Osteoblast (primary cell): ENCODE data around the gene CARMIL1. TPM values are rescaled to one million over a fixed set of nuclear protein-coding genes. Genes with fewer than 3 reads are reported as not detected.

ENCODE experiments used
- DNase-seq: peaks from one replicate; pipeline ENCODE4 v3.0.0; 2011; ENCODE audit warnings: low spot score, mixed read lengths; ENCODE audit not compliant: insufficient read length; ENCODE audit errors: missing footprints
- H2AFZ ChIP-seq: 2 replicates; pipeline ENCODE4 v1.6.0; 2011; ENCODE audit warnings: mild to moderate bottlenecking, low read length
- H3K27ac ChIP-seq: 2 replicates; pipeline ENCODE4 v1.5.1; 2011; ENCODE audit warnings: mild to moderate bottlenecking, low read depth, low read length, moderate library complexity
- H3K27me3 ChIP-seq: 2 replicates; pipeline ENCODE4 v1.6.0; 2012; ENCODE audit warnings: mild to moderate bottlenecking, control low read depth, inconsistent platforms, low read length, moderate library complexity; ENCODE audit not compliant: insufficient read depth
- H3K36me3 ChIP-seq: 2 replicates; pipeline ENCODE4 v1.5.1; 2011; ENCODE audit warnings: mild to moderate bottlenecking, low read length, control low read depth, moderate library complexity; ENCODE audit not compliant: insufficient read depth
- H3K4me1 ChIP-seq: 2 replicates; pipeline ENCODE4 v1.5.1; 2011; ENCODE audit warnings: mild to moderate bottlenecking, low read length, control low read depth, moderate library complexity; ENCODE audit not compliant: insufficient read depth
- H3K4me2 ChIP-seq: 2 replicates; pipeline ENCODE4 v1.6.0; 2011; ENCODE audit warnings: mild to moderate bottlenecking, low read length; ENCODE audit not compliant: insufficient read depth
- H3K4me3 ChIP-seq: fragments of 200-600 bp; sonication (generic); 3 replicates; pipeline ENCODE4 v1.5.1; 2012; ENCODE audit warnings: mild to moderate bottlenecking, low read length, inconsistent platforms; ENCODE audit not compliant: insufficient read depth
- H3K79me2 ChIP-seq: 2 replicates; pipeline ENCODE4 v1.6.0; 2012; ENCODE audit warnings: mild to moderate bottlenecking, low read length, control low read depth, inconsistent platforms; ENCODE audit not compliant: insufficient read depth
- H3K9me3 ChIP-seq: 2 replicates; pipeline ENCODE4 v1.5.1; 2011; ENCODE audit warnings: low read depth, low read length, control low read depth
- H4K20me1 ChIP-seq: 2 replicates; pipeline ENCODE4 v1.6.0; 2012; ENCODE audit warnings: mild to moderate bottlenecking, low read length, control low read depth; ENCODE audit not compliant: insufficient read depth
- CTCF ChIP-seq: IDR thresholded peaks from 2 replicates; pipeline ENCODE4 v1.5.1; 2011; ENCODE audit warnings: mild to moderate bottlenecking, low read depth, low read length, moderate library complexity; ENCODE audit errors: extremely low read depth
- total RNA-seq: library from RNA; depleted of rRNA; stranded (reverse); fragments of >200 nt; gene quantifications from 2 replicates; pipeline ENCODE4 v1.2.3, GENCODE V29; 2012

CARMIL1 gene
- total RNA-seq, 1 donor, result 25.7 TPM

DNA sequence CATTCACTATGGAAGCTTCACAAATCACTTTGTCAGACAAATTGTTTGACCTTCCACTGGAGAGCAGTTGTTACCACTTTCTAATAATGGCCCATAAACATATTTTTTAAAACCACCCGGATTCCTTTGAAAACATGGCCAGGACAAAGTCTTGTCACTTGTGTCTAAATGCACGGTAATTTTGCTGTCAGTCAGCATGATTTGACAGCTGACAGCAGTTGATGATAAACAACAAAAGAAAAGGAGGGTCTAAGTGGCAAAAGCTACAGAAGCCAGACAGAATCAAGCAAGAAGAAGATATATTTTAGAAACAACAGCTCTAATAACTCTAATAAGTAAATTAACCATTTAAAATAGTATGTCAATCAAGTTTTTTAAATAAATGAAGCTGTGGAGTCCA, 27.7 kb upstream of the CARMIL1 start:
- no peak for TF ChIP-seq CTCF
- no peaks in the 10 kb centered on the region for H3K27me3 ChIP-seq
- H4K20me1 ChIP-seq, result no peaks in the 10 kb centered on the region
- H3K36me3 ChIP-seq, result no peaks in the 10 kb centered on the region
- no peak overlapping the region for H3K4me2 ChIP-seq
- no peak overlapping the region for H3K27ac ChIP-seq
- no peaks in the 10 kb centered on the region for H3K79me2 ChIP-seq
- peaks cover 18% of the 10 kb centered on the region for H3K4me1 ChIP-seq
- H3K9me3 ChIP-seq, result no peaks in the 10 kb centered on the region
- H3K4me3 ChIP-seq, result no peak overlapping the region
- no peak for DNase-seq
- H2AFZ ChIP-seq, result no peak overlapping the region

DNA sequence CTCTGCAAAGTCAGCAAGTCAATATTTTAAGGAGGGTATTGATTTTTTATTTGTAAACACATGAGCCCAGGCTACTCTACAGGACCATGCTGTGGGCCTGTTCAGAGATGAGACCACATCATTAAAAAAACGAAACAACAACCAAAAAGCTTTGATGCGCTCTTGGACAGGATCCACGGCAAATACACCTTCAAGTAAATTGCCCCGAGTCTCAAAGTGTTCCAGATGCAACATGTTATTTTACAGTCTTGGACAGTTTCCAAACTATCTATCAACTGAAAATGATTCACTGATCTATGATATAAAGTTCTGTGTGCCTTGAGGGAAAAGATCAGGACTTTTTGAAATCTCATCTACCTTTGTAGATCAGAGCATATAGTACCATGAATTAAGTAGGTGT, 25.8 kb upstream of the CARMIL1 start:
- no peak for TF ChIP-seq CTCF
- no peaks in the 10 kb centered on the region for H3K79me2 ChIP-seq
- DNase-seq, result no peak
- no peak overlapping the region for H2AFZ ChIP-seq
- H3K9me3 ChIP-seq, result no peaks in the 10 kb centered on the region
- peaks cover 10% of the 10 kb centered on the region for H3K4me1 ChIP-seq
- no peak overlapping the region for H3K4me3 ChIP-seq
- H3K4me2 ChIP-seq, result no peak overlapping the region
- no peaks in the 10 kb centered on the region for H3K27me3 ChIP-seq
- H3K27ac ChIP-seq, result no peak overlapping the region
- no peaks in the 10 kb centered on the region for H3K36me3 ChIP-seq
- H4K20me1 ChIP-seq, result no peaks in the 10 kb centered on the region

DNA sequence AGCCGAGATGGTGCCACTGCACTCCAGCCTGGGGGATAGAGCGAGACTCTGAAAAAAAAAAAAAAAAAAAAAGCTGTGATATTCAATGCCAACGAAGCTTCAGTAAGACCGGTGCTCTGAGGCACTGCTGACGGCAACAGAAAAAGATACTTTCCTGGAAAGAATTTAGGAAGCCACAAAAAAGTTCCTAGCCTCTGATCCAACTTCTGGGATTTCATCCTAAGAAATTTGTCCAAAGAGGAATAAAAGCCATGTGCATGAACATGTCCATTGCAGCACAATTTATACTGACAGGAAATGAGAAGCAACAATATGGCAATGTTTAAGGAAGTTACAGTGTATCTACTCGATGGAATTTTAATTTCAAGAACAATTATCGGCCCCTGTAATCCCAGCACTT, 24.5 kb upstream of the CARMIL1 start:
- Histone ChIP-seq H3K27me3 (no peaks in the 10 kb centered on the region), H3K4me2 (no peak overlapping the region), H3K27ac (no peak overlapping the region), H3K4me3 (no peak overlapping the region), H2AFZ (no peak overlapping the region), H3K9me3 (no peaks in the 10 kb centered on the region), H3K36me3 (no peaks in the 10 kb centered on the region), H3K4me1 (peaks cover 4% of the 10 kb centered on the region), H3K79me2 (no peaks in the 10 kb centered on the region), H4K20me1 (no peaks in the 10 kb centered on the region)
- DNase-seq, result no peak
- TF ChIP-seq CTCF, result no peak

DNA sequence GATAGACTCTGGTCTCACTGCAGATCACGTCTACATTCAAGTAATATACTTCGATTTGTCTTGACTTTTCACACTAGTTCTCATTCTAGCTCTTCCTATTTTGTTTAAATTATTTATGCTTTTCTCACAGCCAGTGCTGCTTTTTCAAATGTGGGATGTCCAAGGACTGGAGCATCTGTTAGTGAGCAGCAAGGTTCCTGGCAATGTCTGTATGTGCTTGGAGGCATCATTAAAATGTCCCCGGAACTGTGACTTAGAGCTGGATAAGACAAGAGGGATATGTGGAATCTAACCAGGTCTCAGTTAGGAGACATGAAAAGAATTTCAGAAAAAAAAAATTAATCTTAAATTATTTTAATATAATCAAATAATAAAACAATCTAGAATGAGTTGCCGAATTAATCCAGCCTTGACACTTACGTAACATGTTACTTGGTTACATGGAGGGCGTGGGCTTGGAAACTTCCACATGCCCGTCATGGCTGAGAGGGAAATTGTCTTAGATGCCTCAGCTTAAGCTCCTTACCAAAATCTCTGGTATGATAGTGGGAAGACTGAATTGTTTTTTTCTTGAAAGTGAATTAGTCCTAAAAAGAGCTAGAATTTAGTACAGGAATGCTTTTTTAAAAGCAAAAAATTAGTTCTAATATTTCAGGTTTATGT, 21.4 kb upstream of the CARMIL1 start:
- no peaks in the 10 kb centered on the region for H3K9me3 ChIP-seq
- no peaks in the 10 kb centered on the region for H3K27me3 ChIP-seq
- H3K4me1 ChIP-seq, result no peaks in the 10 kb centered on the region
- H4K20me1 ChIP-seq, result no peaks in the 10 kb centered on the region
- no peak overlapping the region for H3K4me2 ChIP-seq
- H2AFZ ChIP-seq, result no peak overlapping the region
- H3K79me2 ChIP-seq, result no peaks in the 10 kb centered on the region
- no peak overlapping the region for H3K4me3 ChIP-seq
- TF ChIP-seq CTCF, result no peak
- H3K27ac ChIP-seq, result no peak overlapping the region
- DNase-seq, result no peak
- no peaks in the 10 kb centered on the region for H3K36me3 ChIP-seq
